ENCODE results near the gene SH2D5.

DNA sequence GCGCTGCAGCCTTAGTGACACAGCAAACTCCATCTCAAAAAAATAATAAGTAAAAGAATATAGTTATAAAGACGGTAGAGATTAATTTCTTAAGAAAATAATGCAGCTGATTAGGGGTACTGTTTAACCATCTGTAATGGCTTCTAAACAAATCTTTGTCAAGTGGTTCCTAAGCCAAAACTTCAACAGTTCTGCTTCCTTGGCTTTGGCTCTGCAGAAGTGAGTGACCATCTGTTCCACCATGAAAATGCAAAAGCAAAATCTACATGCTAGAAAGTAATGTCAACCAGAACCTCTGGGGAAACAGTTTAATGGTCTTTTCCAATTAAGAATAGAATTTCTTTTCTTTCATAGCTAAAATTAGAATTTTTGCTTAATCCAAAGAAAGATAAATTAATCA is 8.3 kb upstream of the SH2D5 start:
- TF ChIP-seq, protein P1, sequence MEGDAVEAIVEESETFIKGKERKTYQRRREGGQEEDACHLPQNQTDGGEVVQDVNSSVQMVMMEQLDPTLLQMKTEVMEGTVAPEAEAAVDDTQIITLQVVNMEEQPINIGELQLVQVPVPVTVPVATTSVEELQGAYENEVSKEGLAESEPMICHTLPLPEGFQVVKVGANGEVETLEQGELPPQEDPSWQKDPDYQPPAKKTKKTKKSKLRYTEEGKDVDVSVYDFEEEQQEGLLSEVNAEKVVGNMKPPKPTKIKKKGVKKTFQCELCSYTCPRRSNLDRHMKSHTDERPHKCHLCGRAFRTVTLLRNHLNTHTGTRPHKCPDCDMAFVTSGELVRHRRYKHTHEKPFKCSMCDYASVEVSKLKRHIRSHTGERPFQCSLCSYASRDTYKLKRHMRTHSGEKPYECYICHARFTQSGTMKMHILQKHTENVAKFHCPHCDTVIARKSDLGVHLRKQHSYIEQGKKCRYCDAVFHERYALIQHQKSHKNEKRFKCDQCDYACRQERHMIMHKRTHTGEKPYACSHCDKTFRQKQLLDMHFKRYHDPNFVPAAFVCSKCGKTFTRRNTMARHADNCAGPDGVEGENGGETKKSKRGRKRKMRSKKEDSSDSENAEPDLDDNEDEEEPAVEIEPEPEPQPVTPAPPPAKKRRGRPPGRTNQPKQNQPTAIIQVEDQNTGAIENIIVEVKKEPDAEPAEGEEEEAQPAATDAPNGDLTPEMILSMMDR (IDR thresholded peaks at IDR 0.05), result no peak
- no peak for TF ChIP-seq POLR2AphosphoS5 (IDR thresholded peaks at IDR 0.05)
